MCF 10A (cell line): ENCODE data around the gene ADAMTSL4. TPM values are rescaled to one million over a fixed set of nuclear protein-coding genes. Genes with fewer than 3 reads are reported as not detected.

Experiments
- BruUV-seq: library from RNA; stranded (reverse); fragments of 400-500 nt; replicated peaks from 2 replicates; lab custom pipeline; 2021; lab: Mats Ljungman, UMichigan
- CTCF ChIA-PET: fragments of 300-600 bp; sonication (Branson Sonifier 250); formaldehyde crosslinking; extraction: SDS; loops from one replicate; lab custom pipeline; 2021; ENCODE audit warnings: antibody characterized with exemption, inconsistent platforms; lab: Yijun Ruan, JAX
- POLR2A ChIA-PET: fragments of 300-600, 350-650 bp; sonication (Branson Sonifier 250); formaldehyde crosslinking; extraction: SDS; loops from one replicate; lab custom pipeline; 2020; ENCODE audit warnings: antibody characterized with exemption, inconsistent platforms; lab: Yijun Ruan, JAX
- DNase-seq: peaks from one replicate; pipeline ENCODE4 v3.0.0-alpha.2; 2018; ENCODE audit not compliant: unreplicated experiment
- H3K27ac Mint-ChIP-seq: one replicate; pipeline ENCODE4 v1.8.0; 2022; ENCODE audit warnings: mild to moderate bottlenecking, low read depth, mixed read lengths; ENCODE audit not compliant: unreplicated experiment
- H3K27me3 Mint-ChIP-seq: one replicate; pipeline ENCODE4 v1.8.0; 2022; ENCODE audit warnings: mixed read lengths; ENCODE audit not compliant: insufficient read depth, unreplicated experiment
- H3K36me3 Mint-ChIP-seq: one replicate; pipeline ENCODE4 v1.8.0; 2022; ENCODE audit warnings: mild to moderate bottlenecking, moderate library complexity, mixed read lengths; ENCODE audit not compliant: insufficient read depth, unreplicated experiment
- H3K4me1 Mint-ChIP-seq: one replicate; pipeline ENCODE4 v1.8.0; 2022; ENCODE audit warnings: mixed read lengths; ENCODE audit not compliant: insufficient read depth, unreplicated experiment
- H3K4me3 Mint-ChIP-seq: one replicate; pipeline ENCODE4 v1.8.0; 2022; ENCODE audit warnings: mild to moderate bottlenecking, moderate library complexity, mixed read lengths; ENCODE audit not compliant: unreplicated experiment
- H3K9me3 Mint-ChIP-seq: one replicate; pipeline ENCODE4 v1.8.0; 2022; ENCODE audit warnings: mixed read lengths; ENCODE audit not compliant: unreplicated experiment
- intact Hi-C: fragments of 100-400 bp; cut with micrococcal nuclease; formaldehyde crosslinking; loops from 2 replicates; pipeline ENCODE4 v1.14.1; 2022
- total RNA-seq: library from RNA; stranded (reverse); gene quantifications from 2 replicates; pipeline ENCODE4 v1.2.3, GENCODE V29; 2022
- TF ChIP-seq, protein P1 (sequence below): fragments of 200-600 bp; IDR thresholded peaks from one replicate; pipeline ENCODE4 v1.8.0; 2022; ENCODE audit warnings: antibody characterized with exemption, mild to moderate bottlenecking; ENCODE audit not compliant: unreplicated experiment

Gene ADAMTSL4
- total RNA-seq, 1 experiment from 2014 or later: 9.6 TPM

DNA sequence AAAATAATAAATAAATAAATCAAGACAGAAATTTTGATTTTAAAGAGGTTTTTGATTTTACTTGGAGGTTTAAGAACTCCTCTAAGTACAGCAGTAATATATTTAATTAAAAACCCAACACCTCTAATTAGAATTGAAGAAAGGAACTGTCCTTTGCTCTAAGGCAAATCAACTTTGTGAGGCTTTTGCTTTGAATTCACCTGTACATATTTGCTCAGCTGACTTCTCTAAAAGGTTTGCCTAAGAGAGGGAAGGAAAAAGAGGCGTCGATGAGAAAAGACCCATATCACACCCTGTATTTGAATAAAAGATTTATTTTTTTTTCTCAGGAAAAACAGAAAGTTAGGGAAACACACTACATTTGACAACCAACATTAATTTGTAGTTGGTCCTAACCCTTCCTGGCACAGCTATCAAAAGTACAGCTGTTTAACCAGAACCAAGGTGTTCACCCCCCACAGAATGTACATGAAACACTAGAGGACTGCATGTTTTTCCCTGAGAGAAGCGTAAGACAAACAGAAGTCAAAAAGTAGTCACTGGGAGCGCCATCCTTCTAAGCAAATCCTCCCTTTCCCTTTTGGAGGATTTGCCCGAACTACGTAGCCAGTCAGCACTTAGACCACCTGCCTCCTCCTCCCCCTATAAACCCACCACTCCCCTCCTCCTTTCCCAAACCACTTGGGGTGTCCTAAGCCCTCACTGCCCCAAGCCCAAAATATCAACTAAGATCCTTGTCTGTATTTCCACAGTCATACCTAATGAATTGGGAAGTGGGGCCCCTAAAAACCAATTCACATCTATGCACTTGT is 25.3 kb downstream of the ADAMTSL4 start:
- no TSS peak for BruUV-seq
- H3K27me3 Mint-ChIP-seq: no peaks in the 10 kb centered on the region
- TF ChIP-seq, protein P1, sequence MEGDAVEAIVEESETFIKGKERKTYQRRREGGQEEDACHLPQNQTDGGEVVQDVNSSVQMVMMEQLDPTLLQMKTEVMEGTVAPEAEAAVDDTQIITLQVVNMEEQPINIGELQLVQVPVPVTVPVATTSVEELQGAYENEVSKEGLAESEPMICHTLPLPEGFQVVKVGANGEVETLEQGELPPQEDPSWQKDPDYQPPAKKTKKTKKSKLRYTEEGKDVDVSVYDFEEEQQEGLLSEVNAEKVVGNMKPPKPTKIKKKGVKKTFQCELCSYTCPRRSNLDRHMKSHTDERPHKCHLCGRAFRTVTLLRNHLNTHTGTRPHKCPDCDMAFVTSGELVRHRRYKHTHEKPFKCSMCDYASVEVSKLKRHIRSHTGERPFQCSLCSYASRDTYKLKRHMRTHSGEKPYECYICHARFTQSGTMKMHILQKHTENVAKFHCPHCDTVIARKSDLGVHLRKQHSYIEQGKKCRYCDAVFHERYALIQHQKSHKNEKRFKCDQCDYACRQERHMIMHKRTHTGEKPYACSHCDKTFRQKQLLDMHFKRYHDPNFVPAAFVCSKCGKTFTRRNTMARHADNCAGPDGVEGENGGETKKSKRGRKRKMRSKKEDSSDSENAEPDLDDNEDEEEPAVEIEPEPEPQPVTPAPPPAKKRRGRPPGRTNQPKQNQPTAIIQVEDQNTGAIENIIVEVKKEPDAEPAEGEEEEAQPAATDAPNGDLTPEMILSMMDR: no peak
- peaks cover 31% of the 10 kb centered on the region for H3K4me1 Mint-ChIP-seq
- CTCF ChIA-PET: interaction anchor here (0.6 to 12.7 kb wide), 9 partner anchors 8 to 318 kb away, joined by 3 to 245 read pairs (median 3); no protein-coding TSS in a partner anchor
- H3K9me3 Mint-ChIP-seq: no peaks in the 10 kb centered on the region
- peak; percentile 42 for DNase-seq
- H3K4me3 Mint-ChIP-seq: peak overlapping the region; percentile 99
- peak overlapping the region; percentile 99 for H3K27ac Mint-ChIP-seq
- intact Hi-C loops: loop anchor here (5.0 kb wide), 1 partner anchor 123 kb away; the partner anchor contains the start of gene GOLPH3L
- peaks cover 100% of the 10 kb centered on the region for H3K36me3 Mint-ChIP-seq
- POLR2A ChIA-PET: interaction anchor here (0.6 to 27.7 kb wide), 10 partner anchors 16 to 464 kb away, joined by 3 to 1801 read pairs (median 4); partner anchors contain the start of genes ADAMTSL4, ENSA, GOLPH3L and MINDY1

DNA sequence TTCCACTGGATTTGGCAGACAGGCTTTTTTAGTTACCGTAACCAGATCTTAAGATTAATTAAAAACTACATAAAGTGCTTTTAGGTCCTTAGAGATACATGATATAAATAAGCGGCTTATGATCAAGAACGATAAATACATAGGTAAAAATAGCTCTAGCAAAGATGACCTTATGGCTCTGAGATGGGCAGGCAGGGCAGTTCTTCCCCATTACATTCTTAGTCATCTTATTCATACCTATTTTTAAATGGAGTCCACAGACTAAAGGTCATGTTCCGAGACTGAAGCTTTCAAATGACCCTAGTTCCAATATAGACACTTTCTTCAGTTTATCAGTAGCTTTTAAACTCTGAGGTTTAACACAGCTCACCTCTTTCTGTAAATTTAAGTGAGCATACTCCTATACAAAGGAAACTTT is 25.9 kb downstream of the ADAMTSL4 start:
- CTCF ChIA-PET: interaction anchor here (0.7 to 12.7 kb wide), 7 partner anchors 9 to 238 kb away, joined by 3 to 245 read pairs (median 3); no protein-coding TSS in a partner anchor
- intact Hi-C loops: loop anchor here (5.0 kb wide), 1 partner anchor 122 kb away; the partner anchor contains the start of gene GOLPH3L
- peaks cover 99% of the 10 kb centered on the region for H3K36me3 Mint-ChIP-seq
- no peaks in the 10 kb centered on the region for H3K9me3 Mint-ChIP-seq
- no TSS peak for BruUV-seq
- H3K4me1 Mint-ChIP-seq: peaks cover 29% of the 10 kb centered on the region
- POLR2A ChIA-PET: interaction anchor here (0.7 to 27.7 kb wide), 10 partner anchors 16 to 688 kb away, joined by 3 to 1801 read pairs (median 12); partner anchors contain the start of genes ADAMTSL4, ENSA, GOLPH3L and MINDY1
- H3K27me3 Mint-ChIP-seq: no peaks in the 10 kb centered on the region
- H3K4me3 Mint-ChIP-seq: peak overlapping the region; percentile 99
- TF ChIP-seq, protein P1: no peak
- DNase-seq: peak; percentile 27
- H3K27ac Mint-ChIP-seq: peak overlapping the region; percentile 99

DNA sequence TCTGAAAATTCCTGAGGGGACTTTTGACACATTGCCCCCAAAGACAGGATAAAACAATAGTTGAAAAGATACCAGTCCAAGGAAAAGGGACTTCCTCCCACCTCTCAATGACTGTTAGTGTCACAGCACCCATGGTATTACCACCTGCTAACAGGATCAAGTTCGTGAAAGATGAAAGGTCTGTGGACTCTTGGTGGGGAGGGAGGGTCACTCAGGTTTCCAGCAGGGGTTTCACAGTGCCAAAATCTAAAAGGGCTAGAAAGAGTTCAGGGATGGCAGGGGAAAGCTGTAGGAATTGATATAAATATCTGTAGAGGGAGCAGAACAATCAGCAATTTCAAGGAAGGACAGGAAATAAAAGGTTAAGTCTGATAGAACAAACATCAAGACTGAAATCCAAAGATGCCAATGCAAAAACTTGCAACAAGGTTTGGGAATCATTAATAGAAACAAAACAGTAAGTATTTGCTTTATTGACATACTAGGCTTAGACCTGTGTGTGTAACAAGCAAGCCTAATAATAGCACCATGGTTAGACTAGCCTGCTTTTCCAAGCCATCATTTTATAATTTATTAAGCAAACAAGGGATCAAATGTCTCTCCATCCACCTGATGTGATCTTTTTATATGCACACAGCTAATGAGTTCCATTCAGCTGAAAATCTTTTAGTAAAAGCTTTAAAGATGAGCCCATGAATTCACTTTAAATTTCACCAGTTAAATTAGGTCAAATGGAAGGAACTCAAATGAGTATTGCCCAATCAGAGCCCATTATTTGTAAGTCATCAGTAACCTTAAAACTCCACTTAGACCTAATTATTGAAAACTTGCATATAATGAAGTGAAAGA is 26.5 kb downstream of the ADAMTSL4 start:
- BruUV-seq: no TSS peak
- TF ChIP-seq, protein P1: no peak
- H3K36me3 Mint-ChIP-seq: peaks cover 92% of the 10 kb centered on the region
- ChIA-PET CTCF (interaction anchor here (0.6 to 12.7 kb wide), 8 partner anchors 14 to 352 kb away, joined by 3 to 245 read pairs (median 3); no protein-coding TSS in a partner anchor), POLR2A (interaction anchor here (0.7 to 27.7 kb wide), 15 partner anchors 17 to 1460 kb away, joined by 3 to 1801 read pairs (median 5); partner anchors contain the start of genes ADAMTSL4, ENSA, GOLPH3L and MINDY1)
- no peaks in the 10 kb centered on the region for H3K9me3 Mint-ChIP-seq
- peaks cover 30% of the 10 kb centered on the region for H3K4me1 Mint-ChIP-seq
- H3K27ac Mint-ChIP-seq: peak overlapping the region; percentile 99
- peak; percentile 38 for DNase-seq
- no peaks in the 10 kb centered on the region for H3K27me3 Mint-ChIP-seq
- intact Hi-C loops: loop anchor here (5.0 kb wide), 1 partner anchor 122 kb away; the partner anchor contains the start of gene GOLPH3L
- H3K4me3 Mint-ChIP-seq: peak overlapping the region; percentile 99
